ENCODE measurements around the gene NTNG1. TPM values are rescaled to one million over a fixed set of nuclear protein-coding genes. Genes with fewer than 3 reads are reported as not detected.

The NTNG1 gene
- total RNA-seq, 2 experiments from 2014 or later: 1.6 to 1.9 TPM

- no peaks in the 10 kb centered on the region for H3K36me3 Mint-ChIP-seq
- peaks cover 55% of the 10 kb centered on the region for H3K27me3 Mint-ChIP-seq
- peaks cover 22% of the 10 kb centered on the region for H3K4me1 Mint-ChIP-seq
- no peak for DNase-seq
- no peaks in the 10 kb centered on the region for H3K9me3 Mint-ChIP-seq
- H3K4me3 Mint-ChIP-seq: no peak overlapping the region
- H3K27ac Mint-ChIP-seq: no peak overlapping the region
Observed at GRCh38 chr1:107138166-107138565, 2.7 kb upstream of the NTNG1 start.

- Mint-ChIP-seq H3K4me3 (peak overlapping the region; percentile 29), H3K9me3 (no peaks in the 10 kb centered on the region), H3K36me3 (no peaks in the 10 kb centered on the region), H3K27me3 (peaks cover 56% of the 10 kb centered on the region), H3K4me1 (peaks cover 22% of the 10 kb centered on the region), H3K27ac (no peak overlapping the region)
- DNase-seq: no peak
Observed at GRCh38 chr1:107138767-107139445, 1.9 kb upstream of the NTNG1 start.

GRCh38 chr1:107139833-107140702 lies 771 bp upstream of the NTNG1 start:
- H3K27ac Mint-ChIP-seq: peak overlapping the region; percentile 42
- H3K4me3 Mint-ChIP-seq: peak overlapping the region; percentile 81
- H3K27me3 Mint-ChIP-seq: peaks cover 53% of the 10 kb centered on the region

GRCh38 chr1:107141491-107142126 lies 770 bp downstream of the NTNG1 start:
- Mint-ChIP-seq H3K9me3 (no peaks in the 10 kb centered on the region), H3K36me3 (no peaks in the 10 kb centered on the region), H3K4me1 (peaks cover 22% of the 10 kb centered on the region), H3K27me3 (peaks cover 56% of the 10 kb centered on the region), H3K4me3 (peak overlapping the region; percentile 73), H3K27ac (no peak overlapping the region)
- peak; percentile 45 for DNase-seq

More at GRCh38 chr1:107139833-107140702, 771 bp upstream of the NTNG1 start:
- Mint-ChIP-seq H3K9me3 (no peaks in the 10 kb centered on the region), H3K4me1 (peaks cover 22% of the 10 kb centered on the region), H3K36me3 (no peaks in the 10 kb centered on the region)
- peak; percentile 34 for DNase-seq

- no peak for DNase-seq
- Mint-ChIP-seq H3K9me3 (no peaks in the 10 kb centered on the region), H3K36me3 (no peaks in the 10 kb centered on the region), H3K27me3 (peaks cover 56% of the 10 kb centered on the region), H3K27ac (no peak overlapping the region), H3K4me3 (peak overlapping the region; percentile 73), H3K4me1 (peaks cover 22% of the 10 kb centered on the region)
Observed at GRCh38 chr1:107142140-107142542, 1.3 kb downstream of the NTNG1 start.

- H3K4me1 Mint-ChIP-seq: peaks cover 22% of the 10 kb centered on the region
- DNase-seq: no peak
- H3K36me3 Mint-ChIP-seq: no peaks in the 10 kb centered on the region
- peaks cover 55% of the 10 kb centered on the region for H3K27me3 Mint-ChIP-seq
- H3K4me3 Mint-ChIP-seq: no peak overlapping the region
- no peaks in the 10 kb centered on the region for H3K9me3 Mint-ChIP-seq
- H3K27ac Mint-ChIP-seq: no peak overlapping the region
Observed at GRCh38 chr1:107142666-107143065, 1.8 kb downstream of the NTNG1 start.

GRCh38 chr1:107145637-107146036 lies 4.8 kb downstream of the NTNG1 start:
- Mint-ChIP-seq H3K4me1 (peaks cover 4% of the 10 kb centered on the region), H3K27me3 (peaks cover 54% of the 10 kb centered on the region), H3K27ac (no peak overlapping the region), H3K9me3 (no peaks in the 10 kb centered on the region), H3K36me3 (no peaks in the 10 kb centered on the region), H3K4me3 (no peak overlapping the region)
- DNase-seq: no peak

- Mint-ChIP-seq H3K4me1 (no peaks in the 10 kb centered on the region), H3K27me3 (peaks cover 49% of the 10 kb centered on the region), H3K4me3 (no peak overlapping the region), H3K9me3 (no peaks in the 10 kb centered on the region), H3K27ac (no peak overlapping the region), H3K36me3 (no peaks in the 10 kb centered on the region)
- no peak for DNase-seq
Observed at GRCh38 chr1:107147843-107148242, 7.0 kb downstream of the NTNG1 start.

GRCh38 chr1:107149946-107150345 lies 9.1 kb downstream of the NTNG1 start:
- Mint-ChIP-seq H3K36me3 (no peaks in the 10 kb centered on the region), H3K9me3 (no peaks in the 10 kb centered on the region), H3K27ac (no peak overlapping the region), H3K4me3 (no peak overlapping the region), H3K27me3 (peaks cover 37% of the 10 kb centered on the region), H3K4me1 (no peaks in the 10 kb centered on the region)
- DNase-seq: no peak

GRCh38 chr1:107151295-107151694 lies 10.5 kb downstream of the NTNG1 start:
- no peaks in the 10 kb centered on the region for H3K9me3 Mint-ChIP-seq
- H3K4me3 Mint-ChIP-seq: no peak overlapping the region
- no peak overlapping the region for H3K27ac Mint-ChIP-seq
- peaks cover 27% of the 10 kb centered on the region for H3K27me3 Mint-ChIP-seq
- no peaks in the 10 kb centered on the region for H3K4me1 Mint-ChIP-seq
- H3K36me3 Mint-ChIP-seq: no peaks in the 10 kb centered on the region
- DNase-seq: no peak

GRCh38 chr1:107152395-107152794 lies 11.6 kb downstream of the NTNG1 start:
- Mint-ChIP-seq H3K4me1 (no peaks in the 10 kb centered on the region), H3K4me3 (no peak overlapping the region), H3K9me3 (no peaks in the 10 kb centered on the region), H3K27ac (no peak overlapping the region), H3K27me3 (peaks cover 30% of the 10 kb centered on the region), H3K36me3 (no peaks in the 10 kb centered on the region)
- DNase-seq: no peak

- H3K4me1 Mint-ChIP-seq: no peaks in the 10 kb centered on the region
- no peak overlapping the region for H3K4me3 Mint-ChIP-seq
- no peak for DNase-seq
Observed at GRCh38 chr1:107153014-107153413, 12.2 kb downstream of the NTNG1 start.

GRCh38 chr1:107158496-107158895 lies 17.7 kb downstream of the NTNG1 start:
- Mint-ChIP-seq H3K36me3 (no peaks in the 10 kb centered on the region), H3K9me3 (no peaks in the 10 kb centered on the region), H3K4me3 (no peak overlapping the region), H3K4me1 (no peaks in the 10 kb centered on the region), H3K27ac (no peak overlapping the region), H3K27me3 (peaks cover 7% of the 10 kb centered on the region)
- no peak for DNase-seq

More at GRCh38 chr1:107153014-107153413, 12.2 kb downstream of the NTNG1 start:
- H3K27me3 Mint-ChIP-seq: peaks cover 26% of the 10 kb centered on the region
- no peak overlapping the region for H3K27ac Mint-ChIP-seq
- H3K9me3 Mint-ChIP-seq: no peaks in the 10 kb centered on the region
- no peaks in the 10 kb centered on the region for H3K36me3 Mint-ChIP-seq

GRCh38 chr1:107158991-107159390 lies 18.2 kb downstream of the NTNG1 start:
- Mint-ChIP-seq H3K9me3 (no peaks in the 10 kb centered on the region), H3K36me3 (no peaks in the 10 kb centered on the region), H3K27me3 (peaks cover 9% of the 10 kb centered on the region), H3K4me3 (no peak overlapping the region), H3K4me1 (no peaks in the 10 kb centered on the region), H3K27ac (no peak overlapping the region)
- DNase-seq: no peak

- no peak overlapping the region for H3K4me3 Mint-ChIP-seq
- peaks cover 3% of the 10 kb centered on the region for H3K9me3 Mint-ChIP-seq
- no peaks in the 10 kb centered on the region for H3K4me1 Mint-ChIP-seq
- H3K27me3 Mint-ChIP-seq: peaks cover 7% of the 10 kb centered on the region
- H3K36me3 Mint-ChIP-seq: no peaks in the 10 kb centered on the region
- no peak overlapping the region for H3K27ac Mint-ChIP-seq
- DNase-seq: no peak
Observed at GRCh38 chr1:107162745-107163144, 21.9 kb downstream of the NTNG1 start.

Data from activated naive CD8-positive, alpha-beta T cell treated with anti-CD3 and anti-CD28 coated beads for 36 hours (primary cell).